H1 (cell line): ENCODE data around the gene BPIFB2. TPM values are rescaled to one million over a fixed set of nuclear protein-coding genes. Genes with fewer than 3 reads are reported as not detected.

Source experiments
- CTCF ChIA-PET: fragments of 300-600 bp; sonication (Branson Sonifier 250); formaldehyde crosslinking; loops from one replicate; lab custom pipeline; 2021; ENCODE audit not compliant: partially characterized antibody; lab: Charles Lee
- POLR2A ChIA-PET: fragments of 300-600 bp; sonication (Branson Sonifier 250); formaldehyde crosslinking; loops from one replicate; lab custom pipeline; 2021; ENCODE audit warnings: inconsistent platforms; ENCODE audit not compliant: partially characterized antibody; lab: Charles Lee
- DNase-seq, 2 experiments: peaks; one replicate each; pipeline versions ENCODE4 v3.0.0 to v3.0.0-alpha.2; 2010 to 2022; ENCODE audit warnings: low spot score in 2 of 2, low read depth in 1 of 2, mixed read lengths in 1 of 2
- FAIRE-seq: peaks from 2 replicates; lab custom pipeline; 2011; peaks lifted over from hg19 to GRCh38; lab: Jason Lieb, UNC
- H2AFZ ChIP-seq: 2 replicates; pipeline ENCODE4 v1.8.1; 2012; ENCODE audit warnings: low read length, inconsistent platforms
- H2AK5ac ChIP-seq: 2 replicates; pipeline ENCODE4 v1.6.1; 2013; ENCODE audit warnings: low read depth, low read length
- H2BK120ac ChIP-seq: replicated peaks from 2 replicates; pipeline ENCODE3; 2013; ENCODE audit warnings: low read depth, low read length, inconsistent platforms
- H2BK12ac ChIP-seq: 2 replicates; pipeline ENCODE4 v1.6.1; 2013; ENCODE audit warnings: low read depth, low read length
- H2BK15ac ChIP-seq: 2 replicates; pipeline ENCODE4 v1.6.1; 2013; ENCODE audit warnings: low read length
- H2BK20ac ChIP-seq: 2 replicates; pipeline ENCODE4 v1.6.1; 2013; ENCODE audit warnings: low read length
- H2BK5ac ChIP-seq: 2 replicates; pipeline ENCODE4 v1.6.1; 2013; ENCODE audit warnings: low read depth, low read length
- H3K14ac ChIP-seq: 2 replicates; pipeline ENCODE4 v1.6.1; 2013; ENCODE audit warnings: inconsistent platforms; ENCODE audit not compliant: insufficient read length
- H3K18ac ChIP-seq: 2 replicates; pipeline ENCODE4 v1.6.1; 2013; ENCODE audit warnings: low read length; ENCODE audit errors: extremely low read depth
- H3K23ac ChIP-seq: 2 replicates; pipeline ENCODE4 v1.6.1; 2013; ENCODE audit warnings: inconsistent platforms; ENCODE audit not compliant: insufficient read length
- H3K23me2 ChIP-seq: 2 replicates; pipeline ENCODE4 v1.6.1; 2013; ENCODE audit warnings: low read depth, low read length
- H3K27ac ChIP-seq: 2 replicates; pipeline ENCODE4 v1.6.1; 2011; ENCODE audit warnings: low read depth, low read length, inconsistent platforms
- H3K27me3 ChIP-seq, 4 experiments: replicated peaks in 1 of 4; 1 replicate in 1 of 4; 2 replicates in 3 of 4; pipeline versions ENCODE4 v1.6.1 to v1.8.1; 2011 to 2013; ENCODE audit warnings: low read length in 3 of 4, mild to moderate bottlenecking in 3 of 4, inconsistent platforms in 2 of 4, mixed read lengths in 2 of 4, moderate library complexity in 1 of 4; ENCODE audit not compliant: control insufficient read depth in 3 of 4, insufficient read depth in 3 of 4; ENCODE audit errors: extremely low read depth in 1 of 4
- H3K36me3 ChIP-seq, 4 experiments: 2 replicates each; pipeline versions ENCODE4 v1.6.1 to v1.8.1; 2011 to 2013; ENCODE audit warnings: mild to moderate bottlenecking in 4 of 4, low read length in 3 of 4, moderate library complexity in 2 of 4, control low read depth in 1 of 4, inconsistent platforms in 1 of 4; ENCODE audit not compliant: insufficient read depth in 4 of 4, control insufficient read depth in 2 of 4
- H3K4ac ChIP-seq: replicated peaks from 2 replicates; pipeline ENCODE3; 2013; ENCODE audit warnings: low read length, low read depth, mixed read lengths, inconsistent platforms; ENCODE audit not compliant: insufficient read length
- H3K4me1 ChIP-seq, 4 experiments: replicated peaks in 1 of 4; 1 replicate in 1 of 4; 2 replicates in 3 of 4; pipeline versions ENCODE4 v1.6.1 to v1.8.1; 2011 to 2013; ENCODE audit warnings: low read length in 3 of 4, inconsistent platforms in 2 of 4, mixed read lengths in 1 of 4; ENCODE audit not compliant: insufficient read depth in 4 of 4, control insufficient read depth in 3 of 4
- H3K4me2 ChIP-seq, 2 experiments: 2 replicates each; pipeline versions ENCODE4 v1.6.1 to v1.8.1; 2011 to 2013; ENCODE audit warnings: low read depth in 2 of 2, low read length in 2 of 2, control low read depth in 1 of 2, inconsistent platforms in 1 of 2, mild to moderate bottlenecking in 1 of 2; ENCODE audit not compliant: insufficient read depth in 1 of 2
- H3K4me3 ChIP-seq, 4 experiments: fragments of 200-600, 300-600 bp in 1 of 4; sonication (generic), shearing (Covaris generic), sonication (Bioruptor Twin) in 1 of 4; 2 replicates each; pipeline versions ENCODE4 v1.5.1 to v1.8.1; 2011 to 2016; ENCODE audit warnings: low read length in 4 of 4, low read depth in 3 of 4, control low read depth in 2 of 4, inconsistent platforms in 2 of 4, mild to moderate bottlenecking in 2 of 4, mixed read lengths in 1 of 4, moderate library complexity in 1 of 4; ENCODE audit not compliant: insufficient read depth in 2 of 4; ENCODE audit errors: extremely low read depth in 1 of 4
- H3K56ac ChIP-seq: replicated peaks from 2 replicates; pipeline ENCODE3; 2013; ENCODE audit warnings: low read depth, mild to moderate bottlenecking, mixed read lengths, low read length, inconsistent platforms; ENCODE audit not compliant: insufficient read length
- H3K79me1 ChIP-seq: 2 replicates; pipeline ENCODE4 v1.6.1; 2013; ENCODE audit warnings: low read depth, low read length, control low read depth
- H3K79me2 ChIP-seq, 2 experiments: 2 replicates each; pipeline versions ENCODE4 v1.6.1 to v1.8.1; 2012 to 2013; ENCODE audit warnings: low read length in 2 of 2, mild to moderate bottlenecking in 2 of 2, inconsistent platforms in 1 of 2; ENCODE audit not compliant: insufficient read depth in 2 of 2, control insufficient read depth in 1 of 2
- H3K9ac ChIP-seq, 4 experiments: replicated peaks in 1 of 4; 1 replicate in 1 of 4; 2 replicates in 3 of 4; pipeline versions ENCODE4 v1.6.1 to v1.8.1; 2011 to 2013; ENCODE audit warnings: low read depth in 3 of 4, low read length in 3 of 4, control low read depth in 2 of 4, mild to moderate bottlenecking in 2 of 4, moderate library complexity in 2 of 4, inconsistent platforms in 1 of 4; ENCODE audit errors: extremely low read depth in 1 of 4
- H3K9me3 ChIP-seq, 2 experiments: 2 replicates each; pipeline versions ENCODE4 v1.6.1 to v1.8.1; 2012 to 2013; ENCODE audit warnings: mild to moderate bottlenecking in 2 of 2, moderate library complexity in 2 of 2, control low read depth in 1 of 2, inconsistent platforms in 1 of 2, low read depth in 1 of 2, low read length in 1 of 2, mixed read lengths in 1 of 2; ENCODE audit not compliant: insufficient read depth in 2 of 2
- H4K20me1 ChIP-seq, 2 experiments: replicated peaks in 1 of 2; 2 replicates each; pipeline versions ENCODE3 to v1.8.1; 2011 to 2013; ENCODE audit warnings: inconsistent platforms in 2 of 2, low read length in 2 of 2, mild to moderate bottlenecking in 1 of 2; ENCODE audit not compliant: insufficient read depth in 2 of 2, control insufficient read depth in 1 of 2
- H4K5ac ChIP-seq: 2 replicates; pipeline ENCODE4 v1.6.1; 2013; ENCODE audit warnings: low read length, low read depth, mixed read lengths, inconsistent platforms; ENCODE audit not compliant: insufficient read length
- H4K8ac ChIP-seq: 2 replicates; pipeline ENCODE4 v1.8.0; 2013; ENCODE audit warnings: mild to moderate bottlenecking, moderate library complexity, low read length, inconsistent platforms; ENCODE audit not compliant: insufficient read depth; ENCODE audit errors: extremely low read depth
- H4K91ac ChIP-seq: replicated peaks from 2 replicates; pipeline ENCODE3; 2013; ENCODE audit warnings: low read length, mixed read lengths, inconsistent platforms; ENCODE audit not compliant: insufficient read length
- ATF2 ChIP-seq: IDR thresholded peaks from 2 replicates; pipeline ENCODE4 v1.6.1; 2012; ENCODE audit warnings: low read length, inconsistent platforms
- BACH1 ChIP-seq: IDR thresholded peaks from 2 replicates; pipeline ENCODE4 v1.6.1; 2012; ENCODE audit warnings: low read length, improper control_type of control experiment
- CBX8 ChIP-seq: fragments of 300-800, 300-1000 bp; sonication (generic); IDR thresholded peaks from 2 replicates; pipeline ENCODE4 v1.7.1; 2016; ENCODE audit warnings: low read depth, low read length, borderline replicate concordance
- CHD2 ChIP-seq: IDR thresholded peaks from 2 replicates; pipeline ENCODE4 v1.6.1; 2012; ENCODE audit warnings: low read length, improper control_type of control experiment
- HDAC2 ChIP-seq, 2 experiments: fragments of 300-600 bp in 1 of 2; sonication (generic) in 1 of 2; IDR thresholded peaks; 2 replicates each; pipeline ENCODE4 v1.6.1; 2011 to 2012; ENCODE audit warnings: low read depth in 2 of 2, low read length in 2 of 2, mild to moderate bottlenecking in 2 of 2, moderate library complexity in 2 of 2, borderline replicate concordance in 1 of 2, inconsistent platforms in 1 of 2
- JUN ChIP-seq: IDR thresholded peaks from 2 replicates; pipeline ENCODE4 v1.6.1; 2011; ENCODE audit warnings: low read depth, mild to moderate bottlenecking, improper control_type of control experiment, low read length
- KDM4A ChIP-seq: IDR thresholded peaks from one replicate; pipeline ENCODE4 v1.7.1; 2012; ENCODE audit warnings: low read depth, mild to moderate bottlenecking, moderate library complexity, low read length, inconsistent platforms; ENCODE audit not compliant: severe bottlenecking
- MAFK ChIP-seq: IDR thresholded peaks from 2 replicates; pipeline ENCODE4 v1.6.1; 2012; ENCODE audit warnings: low read depth, mild to moderate bottlenecking, improper control_type of control experiment, low read length
- POLR2A ChIP-seq, 2 experiments: IDR thresholded peaks; 1 replicate in 1 of 2; 2 replicates in 1 of 2; pipeline ENCODE4 v1.6.1; 2011; ENCODE audit warnings: low read depth in 2 of 2, low read length in 2 of 2, mild to moderate bottlenecking in 2 of 2; ENCODE audit errors: control extremely low read depth in 1 of 2
- POU5F1 ChIP-seq: IDR thresholded peaks from 2 replicates; pipeline ENCODE4 v1.6.1; 2011; ENCODE audit warnings: low read depth, mild to moderate bottlenecking, low read length, moderate library complexity
- SIN3A ChIP-seq, 2 experiments: IDR thresholded peaks in 1 of 2; conservative IDR thresholded peaks in 1 of 2; 2 replicates each; pipeline ENCODE4 v1.6.1; 2011 to 2012; ENCODE audit warnings: low read length in 2 of 2, improper control_type of control experiment in 1 of 2, low read depth in 1 of 2, mild to moderate bottlenecking in 1 of 2
- TBP ChIP-seq: IDR thresholded peaks from 2 replicates; pipeline ENCODE4 v1.6.1; 2011; ENCODE audit warnings: low read depth, low read length, improper control_type of control experiment
- TEAD4 ChIP-seq: IDR thresholded peaks from 2 replicates; pipeline ENCODE4 v1.6.1; 2012; ENCODE audit warnings: low read depth, low read length, inconsistent platforms, mixed read lengths
- WGBS, 2 experiments: shearing (Covaris generic) in 1 of 2; methylation state at CpG; one replicate each; pipeline versions ENCODE4 v1.1.6 to v1.1.7; 2013 to 2015; ENCODE audit warnings: low lambda C conversion rate in 2 of 2, mixed read lengths in 2 of 2, inconsistent platforms in 1 of 2, low coverage in 1 of 2, missing lambda C conversion rate in 1 of 2; ENCODE audit not compliant: insufficient replicate concordance in 2 of 2, insufficient coverage in 1 of 2, insufficient read length in 1 of 2; ENCODE audit errors: extremely low coverage in 1 of 2, missing lambda C conversion rate in 1 of 2; 5-methylcytosine and 5-hydroxymethylcytosine counted together
- polyA plus RNA-seq, 7 experiments: library from polyadenylated mRNA; depleted of rRNA in 3 of 7; stranded (reverse) in 5 of 7; unstranded in 2 of 7; fragments of >200 nt in 5 of 7; fragments of 200-250 nt in 2 of 7; gene quantifications; 1 replicate in 5 of 7; 2 replicates in 1 of 7; 4 replicates in 1 of 7; pipeline versions ENCODE4 v1.2.1 to v1.2.3, GENCODE V29; 2011 to 2013; ENCODE audit warnings: missing spikeins in 2 of 7, mixed read lengths in 2 of 7
- total RNA-seq: library from RNA; stranded (reverse); fragmentation: NEBNext Ultra II Directional; extraction: Animal tissue kit (Norgen Biotek cat#: 25700); gene quantifications from 2 replicates; pipeline ENCODE4 v1.2.1, GENCODE V29; 2021

Gene BPIFB2
- total and polyA plus RNA-seq, 2 of the 8 experiments (the other 6 are each of a cell fraction or from before 2014, with no cell fraction given): not detected

DNA sequence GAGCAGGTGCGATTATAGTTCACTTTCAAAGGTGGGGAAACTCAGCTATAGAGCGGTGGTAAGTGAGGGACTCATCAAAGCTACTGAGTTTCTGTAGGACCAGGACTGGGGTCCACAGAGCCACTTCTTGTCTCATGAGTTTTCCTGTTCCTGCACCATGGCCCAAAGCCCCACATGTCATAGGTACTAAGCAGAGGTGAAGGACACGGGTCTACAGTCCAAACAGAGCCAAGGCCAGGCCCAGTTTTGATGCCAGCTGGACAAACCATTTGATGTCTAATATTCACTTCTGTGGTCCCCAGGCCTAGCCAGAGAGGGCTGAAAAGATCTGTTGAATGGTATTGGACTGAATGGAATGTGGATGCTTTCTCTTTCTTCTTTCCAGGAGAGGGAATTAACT lies 34.9 kb downstream of the BPIFB2 start:
- DNase-seq (no peak), FAIRE-seq (no peak)
- Histone ChIP-seq H2BK5ac (no peak overlapping the region), H3K23ac (no peak overlapping the region), H4K91ac (no peak overlapping the region), H2BK120ac (no peak overlapping the region), H3K14ac (no peak overlapping the region), H3K36me3 (no peaks in the 10 kb centered on the region), H2BK15ac (no peak overlapping the region), H3K9me3 (peaks cover 3 to 15% of the 10 kb centered on the region in 2 experiments; a peak in 2 of 4 replicates), H3K27me3 (peaks cover 0 to 3% (median 0%) of the 10 kb centered on the region in 4 experiments; a peak in 1 of 7 replicates), H3K4me2 (no peak overlapping the region), H3K9ac (no peak overlapping the region), H2AFZ (no peak overlapping the region), H2AK5ac (no peak overlapping the region), H2BK12ac (no peak overlapping the region), H3K79me1 (no peaks in the 10 kb centered on the region), H3K79me2 (no peaks in the 10 kb centered on the region), H3K23me2 (peaks cover 7% of the 10 kb centered on the region; the same call in 1 of the 2 replicates), H2BK20ac (no peak overlapping the region), H4K20me1 (no peaks in the 10 kb centered on the region), H3K56ac (no peak overlapping the region), H3K4me1 (no peaks in the 10 kb centered on the region), H3K27ac (no peak overlapping the region), H3K4me3 (no peak overlapping the region), H4K5ac (no peak overlapping the region), H4K8ac (no peak overlapping the region), H3K4ac (no peak overlapping the region), H3K18ac (no peak overlapping the region)
- ChIA-PET CTCF (interaction anchor here (0.7 to 2.0 kb wide), 8 partner anchors 12 to 169 kb away, joined by 3 to 4 read pairs (median 4); partner anchors contain the start of genes BPIFB3 and SUN5), POLR2A (interaction anchor here (1.2 kb wide), 1 partner anchor 30 kb away, joined by 3 read pairs; no protein-coding TSS in a partner anchor)
- 79% methylated on average over 3 of the region's 3 CpGs; no CpG with 5 or more reads in 1 of the 2 experiments for WGBS, 2 experiments
- TF ChIP-seq TBP: no peak
- TF ChIP-seq TEAD4: no peak
- TF ChIP-seq CBX8: no peak
- TF ChIP-seq KDM4A: no peak
- TF ChIP-seq ATF2: no peak
- no peak for TF ChIP-seq POU5F1
- no peak for TF ChIP-seq JUN
- no peak for TF ChIP-seq HDAC2 (IDR thresholded peaks at IDR 0.05; ENCODE audit: borderline replicate concordance in 1 of 2, low read depth in 2 of 2, low read length in 2 of 2)
- TF ChIP-seq BACH1: no peak
- TF ChIP-seq POLR2A (IDR thresholded peaks at IDR 0.05; ENCODE audit: control extremely low read depth in 1 of 2, low read depth in 2 of 2, low read length in 2 of 2): no peak
- no peak for TF ChIP-seq CHD2
- no peak for TF ChIP-seq MAFK
- no peak for TF ChIP-seq SIN3A (conservative IDR thresholded peaks at IDR 0.05 in 1 of 2, IDR thresholded peaks at IDR 0.05 in 1 of 2; ENCODE audit: low read depth in 1 of 2, low read length in 2 of 2)
